HL-60 (cell line): ENCODE results near the gene PTPRN2.

Experiments used
- CTCF ChIP-seq: IDR thresholded peaks from one replicate; pipeline ENCODE4 v1.5.1; 2011; ENCODE audit warnings: low read length, control low read depth, inconsistent platforms; ENCODE audit not compliant: insufficient read depth
- POLR2AphosphoS5 ChIP-seq: IDR thresholded peaks from 2 replicates; pipeline ENCODE4 v1.6.1; 2012; ENCODE audit warnings: low read depth
- TF ChIP-seq, protein P1 (sequence below): IDR thresholded peaks from 2 replicates; pipeline ENCODE4 v1.6.1; 2012; ENCODE audit warnings: low read depth; ENCODE audit not compliant: insufficient replicate concordance

DNA sequence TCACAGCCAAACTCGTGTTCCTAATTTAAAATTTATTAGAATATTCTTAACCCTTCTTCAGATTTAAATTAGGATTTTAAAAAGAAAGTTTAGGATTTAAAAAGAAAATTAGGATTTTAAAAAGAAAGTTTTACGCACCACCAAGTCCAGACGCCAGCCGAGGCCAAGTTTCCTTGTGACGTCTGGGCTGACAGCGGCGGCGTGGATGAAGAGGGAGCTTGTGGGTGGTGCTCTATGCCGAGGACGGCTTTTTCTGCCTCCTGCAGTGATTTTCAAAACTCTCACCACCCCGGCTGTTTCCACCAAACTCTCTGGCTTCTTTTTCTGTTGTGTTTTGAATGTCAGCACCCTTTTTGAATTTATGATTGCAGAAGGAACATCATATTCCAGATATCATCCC, 997.9 kb downstream of the PTPRN2 start:
- no peak for TF ChIP-seq CTCF
- no peak for TF ChIP-seq POLR2AphosphoS5
- TF ChIP-seq, protein P1, sequence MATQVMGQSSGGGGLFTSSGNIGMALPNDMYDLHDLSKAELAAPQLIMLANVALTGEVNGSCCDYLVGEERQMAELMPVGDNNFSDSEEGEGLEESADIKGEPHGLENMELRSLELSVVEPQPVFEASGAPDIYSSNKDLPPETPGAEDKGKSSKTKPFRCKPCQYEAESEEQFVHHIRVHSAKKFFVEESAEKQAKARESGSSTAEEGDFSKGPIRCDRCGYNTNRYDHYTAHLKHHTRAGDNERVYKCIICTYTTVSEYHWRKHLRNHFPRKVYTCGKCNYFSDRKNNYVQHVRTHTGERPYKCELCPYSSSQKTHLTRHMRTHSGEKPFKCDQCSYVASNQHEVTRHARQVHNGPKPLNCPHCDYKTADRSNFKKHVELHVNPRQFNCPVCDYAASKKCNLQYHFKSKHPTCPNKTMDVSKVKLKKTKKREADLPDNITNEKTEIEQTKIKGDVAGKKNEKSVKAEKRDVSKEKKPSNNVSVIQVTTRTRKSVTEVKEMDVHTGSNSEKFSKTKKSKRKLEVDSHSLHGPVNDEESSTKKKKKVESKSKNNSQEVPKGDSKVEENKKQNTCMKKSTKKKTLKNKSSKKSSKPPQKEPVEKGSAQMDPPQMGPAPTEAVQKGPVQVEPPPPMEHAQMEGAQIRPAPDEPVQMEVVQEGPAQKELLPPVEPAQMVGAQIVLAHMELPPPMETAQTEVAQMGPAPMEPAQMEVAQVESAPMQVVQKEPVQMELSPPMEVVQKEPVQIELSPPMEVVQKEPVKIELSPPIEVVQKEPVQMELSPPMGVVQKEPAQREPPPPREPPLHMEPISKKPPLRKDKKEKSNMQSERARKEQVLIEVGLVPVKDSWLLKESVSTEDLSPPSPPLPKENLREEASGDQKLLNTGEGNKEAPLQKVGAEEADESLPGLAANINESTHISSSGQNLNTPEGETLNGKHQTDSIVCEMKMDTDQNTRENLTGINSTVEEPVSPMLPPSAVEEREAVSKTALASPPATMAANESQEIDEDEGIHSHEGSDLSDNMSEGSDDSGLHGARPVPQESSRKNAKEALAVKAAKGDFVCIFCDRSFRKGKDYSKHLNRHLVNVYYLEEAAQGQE: no peak
